GOT3 (cell line): ENCODE measurements around the gene SRSF8.
"Not testable (repeated sequence)": the region's sequence is repeated elsewhere in the genome, so short reads cannot be mapped to it uniquely, and the experiment has no call there.

Experiments used
- DNase-seq: peaks from one replicate; lab custom pipeline; 2025; ENCODE audit warnings: mixed read lengths; lab: John Stamatoyannopoulos, UW

Gene SRSF8

DNA sequence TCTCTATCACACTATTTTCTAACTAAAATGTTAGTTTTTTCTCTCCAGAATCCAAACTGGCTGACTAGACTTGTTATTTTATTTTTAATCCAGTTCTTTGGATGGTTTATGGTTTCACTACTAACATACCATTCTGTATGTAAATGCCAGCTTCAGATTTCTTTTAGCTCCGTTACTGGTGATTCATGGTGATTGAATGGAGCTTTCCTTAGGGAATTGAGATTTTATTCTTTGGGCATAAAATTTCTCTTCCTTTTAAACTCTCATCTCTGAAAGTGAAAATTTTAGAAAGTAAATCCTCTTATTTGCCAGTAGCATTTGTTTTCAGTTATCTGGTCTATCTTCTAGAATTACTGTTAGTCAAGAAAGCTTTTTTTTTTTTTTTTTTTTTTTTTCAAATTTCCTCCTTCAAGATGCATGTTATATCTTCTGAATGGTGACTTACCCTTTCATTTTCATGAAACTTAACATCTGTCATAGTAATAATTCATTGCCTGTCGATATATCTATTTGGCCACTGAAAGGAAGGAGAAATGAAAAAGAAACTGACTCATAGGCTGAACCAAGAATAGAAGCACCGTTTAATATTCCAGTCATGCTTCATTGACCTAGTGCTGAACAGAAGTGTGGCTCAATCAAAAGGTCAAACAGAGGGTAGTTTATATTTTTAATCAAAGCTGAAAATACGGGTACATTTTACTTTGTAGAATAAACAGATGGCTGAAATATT lies 29.3 kb downstream of the SRSF8 start:
- DNase-seq: no peak

DNA sequence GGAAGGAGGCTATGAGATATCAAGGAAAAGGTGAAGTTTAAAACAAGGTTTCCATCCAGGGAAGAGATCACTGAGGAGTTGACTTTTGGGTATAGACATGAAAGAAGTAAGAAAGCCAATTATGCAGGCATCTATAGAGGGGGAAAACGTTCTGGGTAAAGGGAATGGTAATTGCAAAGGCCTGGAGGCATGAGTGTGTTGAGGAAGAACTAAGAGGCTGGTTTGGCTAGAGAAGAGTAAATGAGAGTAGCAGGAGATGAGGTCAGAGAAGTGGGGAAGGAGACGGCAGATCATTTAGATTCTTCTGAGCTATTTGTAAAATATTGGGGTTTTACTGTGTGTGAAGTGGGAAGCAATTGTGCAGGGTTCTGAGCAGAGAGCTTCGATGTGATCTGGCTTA lies 30.5 kb downstream of the SRSF8 start:
- no peak for DNase-seq

GRCh38 chr11:95098826-95099225 lies 32.1 kb downstream of the SRSF8 start:
- DNase-seq: no peak

DNA sequence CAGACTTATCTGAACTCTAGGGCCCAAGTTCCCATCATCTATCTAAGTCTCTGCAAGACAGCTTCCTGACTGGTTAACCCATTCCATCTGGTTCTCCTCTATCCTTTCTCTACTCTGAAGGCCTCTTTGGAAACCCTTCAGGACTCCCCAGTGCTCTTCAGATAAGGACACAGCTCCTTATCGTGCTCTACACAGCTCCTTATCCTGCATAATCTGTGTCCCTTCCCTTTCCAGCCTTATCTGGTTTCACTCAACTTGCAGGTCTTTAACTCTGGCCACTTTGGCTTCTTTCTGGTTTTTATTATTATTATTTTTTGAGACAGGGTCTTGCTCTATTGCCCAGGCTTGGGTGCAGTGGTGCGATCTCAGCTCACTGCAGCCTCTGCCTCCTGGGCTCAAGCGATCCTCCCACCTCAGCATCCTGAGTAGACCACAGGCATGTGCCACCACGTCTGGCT lies 33.5 kb downstream of the SRSF8 start:
- DNase-seq: no peak

DNA sequence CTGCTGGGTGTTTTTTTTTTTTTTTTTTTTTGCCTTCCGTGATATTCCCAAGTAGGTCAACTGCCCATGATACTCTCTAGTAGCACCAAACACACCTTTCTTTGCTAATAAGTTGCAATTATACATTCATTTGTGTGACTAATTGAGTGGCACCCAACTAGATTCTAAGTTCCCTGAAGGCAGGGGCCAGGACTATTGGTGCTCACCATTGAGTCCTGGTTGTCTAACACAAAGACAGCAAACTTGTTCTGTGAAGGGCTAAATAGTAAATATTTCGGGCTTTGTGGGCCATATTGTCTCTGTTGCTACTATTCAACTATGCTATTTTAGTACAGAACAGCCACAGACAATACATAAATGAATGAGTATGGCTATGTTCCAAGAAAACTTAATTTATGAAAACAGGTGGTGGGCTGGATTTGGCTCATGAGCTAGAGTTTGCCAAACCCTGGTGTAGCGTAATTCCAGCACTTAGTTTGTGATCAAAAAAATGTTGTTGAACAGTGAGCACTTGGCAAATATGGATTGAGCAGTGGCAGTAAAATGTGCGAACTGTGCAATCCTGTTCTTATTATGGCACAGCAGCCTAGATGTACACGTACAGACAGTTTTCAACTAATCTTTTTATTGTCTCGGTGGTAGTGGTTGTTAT lies 34.3 kb downstream of the SRSF8 start:
- DNase-seq: no peak

DNA sequence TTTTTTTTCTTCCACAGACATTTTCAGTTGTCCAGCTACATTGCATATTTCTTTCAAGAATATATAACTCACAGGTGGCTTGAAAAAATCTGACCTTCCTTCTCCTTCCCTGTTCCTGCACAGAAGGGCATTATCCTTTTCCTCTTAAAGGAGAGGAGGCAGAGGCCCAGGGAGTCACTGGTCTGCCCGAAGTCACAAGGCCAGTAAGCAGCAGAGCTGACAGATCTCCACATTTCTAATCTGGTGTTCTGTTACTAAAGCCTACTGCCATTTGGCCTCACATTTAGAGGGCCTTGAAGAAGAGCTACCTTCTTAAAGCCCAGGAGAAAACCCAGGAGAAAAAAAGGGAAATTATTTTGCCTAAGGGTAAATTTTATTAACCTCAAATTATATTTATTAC lies 35.2 kb downstream of the SRSF8 start:
- DNase-seq: no peak

GRCh38 chr11:95102733-95103132 lies 36.0 kb downstream of the SRSF8 start:
- DNase-seq: no peak

DNA sequence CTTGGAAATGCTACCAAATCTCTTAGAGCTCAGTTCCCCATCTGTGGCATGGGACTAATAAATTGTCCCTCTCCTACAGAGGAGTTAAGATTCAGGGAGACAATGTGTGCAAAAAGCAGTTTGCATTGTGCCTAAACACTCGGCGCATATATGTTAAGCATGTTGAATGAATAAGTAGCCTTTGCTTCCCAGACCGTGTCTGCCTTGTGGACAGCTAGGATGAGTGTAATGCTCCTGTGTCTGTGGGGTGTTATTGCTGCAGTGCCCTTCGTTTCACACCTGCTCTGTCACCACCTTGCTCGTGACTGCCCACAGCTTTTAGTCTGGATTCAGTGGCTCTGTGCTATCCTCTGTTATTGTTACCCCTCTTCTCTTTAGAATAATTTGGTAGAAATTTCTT lies 37.0 kb downstream of the SRSF8 start:
- DNase-seq: no peak

- no peak for DNase-seq
Measured at GRCh38 chr11:95104121-95104830, 37.6 kb downstream of the SRSF8 start.

- DNase-seq: no peak
Measured at GRCh38 chr11:95104856-95105255, 38.1 kb downstream of the SRSF8 start.

DNA sequence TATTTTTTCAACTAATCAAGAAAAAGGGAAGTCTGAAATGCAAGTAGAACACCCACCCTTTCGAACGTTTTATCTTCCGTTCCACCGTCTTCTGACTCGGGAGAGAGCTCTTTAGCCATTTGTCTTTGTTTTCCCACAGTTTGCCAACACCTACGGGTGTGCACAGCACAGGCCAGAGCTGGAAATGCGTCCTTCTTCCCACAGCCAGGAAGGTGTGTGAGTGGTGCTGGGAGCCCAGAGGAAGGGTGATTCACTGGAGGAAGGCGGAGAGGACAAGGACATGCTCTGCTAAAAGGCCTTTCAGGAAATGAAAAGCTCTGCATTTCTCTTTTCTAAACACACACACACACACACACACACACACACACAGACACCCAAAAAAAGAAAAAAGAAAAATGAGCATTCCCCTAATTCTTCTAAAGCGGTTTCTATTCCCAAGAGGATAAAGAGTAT lies 41.5 kb downstream of the SRSF8 start:
- no peak for DNase-seq

DNA sequence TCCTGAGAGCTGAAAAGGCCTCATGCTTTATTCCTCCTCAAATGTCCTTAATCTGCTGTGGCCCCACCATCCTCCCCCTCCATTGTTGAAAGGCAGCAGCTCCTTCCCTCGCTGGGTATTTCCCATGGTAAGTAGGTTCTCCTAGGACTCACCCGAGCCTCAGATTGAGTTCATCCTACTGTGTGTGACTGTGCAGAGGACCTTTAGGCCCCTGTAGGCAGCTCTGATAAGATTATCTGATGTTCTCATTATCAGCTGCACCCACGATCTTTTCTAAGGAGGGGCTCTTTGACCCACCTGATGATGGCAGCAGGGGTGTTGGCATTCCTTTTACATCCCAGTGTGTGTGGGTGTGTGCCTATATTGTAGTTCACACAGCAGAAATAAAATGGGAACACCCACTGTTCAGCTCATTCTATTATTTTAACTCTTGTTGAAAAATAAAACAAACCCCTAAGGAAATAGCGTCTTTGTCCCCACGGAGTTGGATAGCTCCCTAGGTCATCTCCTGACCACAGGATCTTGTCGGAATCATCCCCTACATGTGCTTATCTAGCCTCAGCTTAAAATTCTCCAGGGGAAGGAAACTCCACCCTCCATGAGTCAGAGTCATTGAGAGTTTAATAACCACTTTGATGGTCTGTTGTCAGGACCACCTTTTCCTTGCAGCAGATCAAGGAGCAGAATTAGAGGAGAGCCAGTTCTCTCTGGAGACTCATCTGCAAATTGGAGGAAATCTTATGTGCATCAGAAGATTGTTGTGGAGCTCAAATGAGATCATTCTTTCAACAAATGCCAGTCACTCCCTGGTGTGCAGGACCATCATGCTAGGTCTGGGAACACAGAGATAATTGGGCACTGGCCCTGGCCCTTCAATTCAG lies 42.2 kb downstream of the SRSF8 start:
- no peak for DNase-seq

DNA sequence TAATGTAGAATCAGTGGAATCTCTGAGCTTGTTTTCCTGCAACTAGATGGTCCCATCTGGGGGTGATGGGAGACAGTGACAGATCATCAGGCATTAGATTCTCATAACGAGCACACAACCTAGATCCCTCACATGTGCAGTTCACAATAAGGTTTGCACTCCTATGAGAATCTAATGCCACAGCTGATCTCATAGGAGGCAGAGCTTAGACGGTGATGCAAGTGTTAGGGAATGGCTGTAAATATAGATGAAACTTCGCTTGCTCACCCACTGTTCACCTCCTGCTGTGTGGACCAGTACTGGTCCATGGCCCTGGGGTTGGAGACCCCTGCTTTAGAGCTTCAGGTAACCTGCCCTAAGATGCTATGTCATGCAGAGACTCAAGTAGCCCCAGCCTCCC lies 44.8 kb downstream of the SRSF8 start:
- DNase-seq: not testable (repeated sequence)

DNA sequence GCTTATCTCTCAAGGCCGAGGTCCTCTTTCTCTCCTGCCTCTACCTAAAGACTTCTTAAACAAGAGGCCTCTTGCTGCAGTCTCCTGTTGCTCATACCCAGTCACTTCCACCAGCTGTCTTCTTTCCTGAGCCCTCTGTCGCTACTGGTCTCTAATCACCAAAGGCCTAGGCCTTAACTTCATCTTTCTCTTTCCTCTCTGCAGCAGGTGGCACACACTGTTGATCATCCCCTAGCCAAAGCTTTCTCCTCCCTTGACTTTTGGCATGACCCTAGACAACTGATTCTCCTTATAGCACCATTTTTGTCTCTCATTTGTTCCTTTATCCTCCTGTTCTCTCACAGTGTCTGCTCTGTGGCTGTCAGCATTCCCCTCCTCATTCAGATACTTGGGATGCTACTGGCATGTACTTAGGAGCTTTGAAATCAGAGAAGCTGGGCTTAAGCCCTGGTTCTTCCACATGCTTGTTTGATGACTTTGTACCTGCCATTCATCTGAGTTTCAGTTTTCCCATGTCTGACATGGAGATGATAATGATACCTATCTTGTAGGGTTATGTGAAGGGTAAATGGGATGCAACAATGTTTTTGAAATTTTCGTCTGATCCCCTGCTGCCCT lies 45.3 kb downstream of the SRSF8 start:
- DNase-seq: no peak

DNA sequence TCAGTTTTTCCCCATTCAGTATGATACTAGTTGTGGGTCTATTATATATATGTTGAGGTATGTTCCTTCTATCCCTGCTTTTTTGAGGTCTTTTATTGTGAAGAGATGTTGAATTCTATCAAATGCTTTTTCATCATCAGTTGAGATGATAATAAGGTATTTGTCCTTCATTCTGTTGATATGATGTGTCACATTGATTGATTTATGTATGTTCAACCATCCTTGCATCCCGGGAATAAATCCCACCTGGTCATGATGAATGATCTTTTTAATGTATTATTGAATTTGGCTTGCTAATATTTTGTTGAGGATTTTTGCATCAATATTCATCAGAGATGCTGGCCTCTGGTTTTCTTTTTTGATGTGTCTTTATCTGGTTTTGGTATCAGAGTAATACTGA lies 48.9 kb downstream of the SRSF8 start:
- no peak for DNase-seq

DNA sequence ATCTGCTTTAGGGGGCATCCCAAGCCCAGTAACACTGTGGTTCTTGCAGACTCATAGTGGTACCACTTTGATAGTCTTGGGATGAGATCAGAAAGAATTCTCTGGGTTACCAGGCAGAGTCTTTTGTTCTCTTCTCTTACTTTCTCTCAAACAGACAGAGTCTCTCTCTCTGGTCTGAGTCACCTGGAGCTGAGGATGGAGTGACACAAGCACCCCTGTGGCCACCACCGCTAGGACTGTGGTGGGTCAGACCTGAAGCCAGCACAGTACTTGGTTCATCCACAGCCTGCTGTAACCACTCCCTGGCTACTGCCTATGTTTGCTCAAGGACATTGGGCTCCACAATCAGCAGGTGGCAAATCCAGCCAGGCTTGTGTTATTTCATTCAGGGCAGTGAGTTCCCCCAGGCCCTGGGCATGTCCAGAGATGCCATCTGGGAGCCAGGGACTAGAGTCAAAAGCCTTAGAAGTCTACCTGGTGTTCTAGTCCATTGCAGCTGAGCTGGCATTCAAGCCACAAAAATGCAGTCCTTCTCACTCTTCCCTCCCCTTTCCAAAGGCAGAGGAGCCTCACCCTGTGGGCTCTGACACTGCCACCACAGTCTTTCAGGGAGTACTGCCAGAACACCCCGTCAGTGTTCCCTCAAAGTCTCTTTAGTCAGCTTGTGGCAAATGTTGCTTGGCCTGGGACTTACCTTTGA lies 52.8 kb downstream of the SRSF8 start:
- no peak for DNase-seq
